IMR-90 (cell line): ENCODE results near the gene RAB9A. TPM values are rescaled to one million over a fixed set of nuclear protein-coding genes. Genes with fewer than 3 reads are reported as not detected.

ENCODE experiments used
- ATAC-seq: fragments of 200-7000 bp; cut with Tn5 transposase; 2 replicates; pipeline ENCODE4 v1.9.1; 2020; ENCODE audit warnings: low read depth, mild to moderate bottlenecking, moderate library complexity
- BruUV-seq: library from RNA; stranded (reverse); fragments of 400-500 nt; replicated peaks from 2 replicates; lab custom pipeline; 2021; lab: Mats Ljungman, UMichigan
- CTCF ChIA-PET: fragments of 300-600 bp; formaldehyde crosslinking; extraction: SDS; loops from one replicate; lab custom pipeline; 2021; ENCODE audit warnings: antibody characterized with exemption; lab: Yijun Ruan, JAX
- POLR2A ChIA-PET: fragments of 300-600 bp; sonication (Branson Sonifier 250); formaldehyde crosslinking; loops from one replicate; lab custom pipeline; 2022; ENCODE audit warnings: antibody characterized with exemption; ENCODE audit not compliant: unreplicated experiment; lab: Charles Lee
- DNase-seq: peaks from one replicate; pipeline ENCODE4 v3.0.0; 2013
- H2AFZ ChIP-seq: replicated peaks from 2 replicates; pipeline ENCODE3; 2013; ENCODE audit warnings: low read length, mild to moderate bottlenecking; ENCODE audit not compliant: poor library complexity
- H2AK5ac ChIP-seq: 2 replicates; pipeline ENCODE4 v1.6.1; 2013; ENCODE audit warnings: low read depth, low read length, inconsistent platforms
- H2AK9ac ChIP-seq: replicated peaks from 2 replicates; pipeline ENCODE3; 2013; ENCODE audit warnings: mild to moderate bottlenecking, low read depth, low read length, moderate library complexity; ENCODE audit not compliant: poor library complexity
- H2BK120ac ChIP-seq: 2 replicates; pipeline ENCODE4 v1.6.1; 2013; ENCODE audit warnings: low read depth, low read length, inconsistent platforms
- H2BK15ac ChIP-seq: 3 replicates; pipeline ENCODE4 v1.6.1; 2013; ENCODE audit warnings: low read depth, low read length, inconsistent platforms
- H2BK20ac ChIP-seq: 2 replicates; pipeline ENCODE4 v1.6.1; 2013; ENCODE audit warnings: low read depth, mild to moderate bottlenecking, inconsistent platforms, low read length, moderate library complexity
- H2BK5ac ChIP-seq: 2 replicates; pipeline ENCODE4 v1.6.1; 2013; ENCODE audit warnings: mild to moderate bottlenecking, low read depth, low read length, inconsistent platforms; ENCODE audit not compliant: poor library complexity, severe bottlenecking
- H3K14ac ChIP-seq: replicated peaks from 2 replicates; pipeline ENCODE4 v1.6.1; 2013; ENCODE audit warnings: low read depth, low read length, inconsistent platforms
- H3K18ac ChIP-seq: 2 replicates; pipeline ENCODE4 v1.6.1; 2013; ENCODE audit warnings: low read depth, low read length, control low read depth
- H3K23ac ChIP-seq: 2 replicates; pipeline ENCODE4 v1.6.1; 2013; ENCODE audit warnings: low read depth, low read length, inconsistent platforms
- H3K27ac ChIP-seq: 2 replicates; pipeline ENCODE4 v1.5.1; 2013; ENCODE audit warnings: mild to moderate bottlenecking, control low read depth, low read length; ENCODE audit not compliant: insufficient read depth
- H3K27me3 ChIP-seq: 2 replicates; pipeline ENCODE4 v1.6.1; 2013; ENCODE audit warnings: low read length; ENCODE audit not compliant: control insufficient read depth, insufficient read depth
- H3K36me3 ChIP-seq: 2 replicates; pipeline ENCODE4 v1.6.1; 2013; ENCODE audit warnings: low read length, mixed read lengths; ENCODE audit not compliant: control insufficient read depth, insufficient read depth
- H3K4ac ChIP-seq: 2 replicates; pipeline ENCODE4 v1.6.1; 2013; ENCODE audit warnings: low read depth, low read length, inconsistent platforms
- H3K4me1 ChIP-seq: 2 replicates; pipeline ENCODE4 v1.6.1; 2013; ENCODE audit warnings: low read length, mixed read lengths; ENCODE audit not compliant: control insufficient read depth, insufficient read depth
- H3K4me2 ChIP-seq: 2 replicates; pipeline ENCODE4 v1.6.1; 2013; ENCODE audit warnings: low read depth, mild to moderate bottlenecking, control low read depth, low read length, moderate library complexity
- H3K4me3 ChIP-seq: 2 replicates; pipeline ENCODE4 v1.5.1; 2013; ENCODE audit warnings: low read depth, mild to moderate bottlenecking, control low read depth, low read length, moderate library complexity; ENCODE audit not compliant: insufficient read depth
- H3K56ac ChIP-seq: 2 replicates; pipeline ENCODE4 v1.6.1; 2013; ENCODE audit warnings: low read length, inconsistent platforms; ENCODE audit not compliant: insufficient read depth; ENCODE audit errors: extremely low read depth
- H3K79me1 ChIP-seq, 2 experiments: 2 replicates each; pipeline ENCODE4 v1.6.1; 2013; ENCODE audit warnings: low read length in 2 of 2, inconsistent platforms in 1 of 2, low read depth in 1 of 2
- H3K9ac ChIP-seq: 2 replicates; pipeline ENCODE4 v1.6.1; 2013; ENCODE audit warnings: low read depth, low read length, control low read depth
- H3K9me1 ChIP-seq: 2 replicates; pipeline ENCODE4 v1.6.1; 2013; ENCODE audit warnings: low read length, inconsistent platforms; ENCODE audit not compliant: insufficient read depth
- H3K9me3 ChIP-seq: 2 replicates; pipeline ENCODE4 v1.6.1; 2013; ENCODE audit warnings: low read length; ENCODE audit not compliant: control insufficient read depth, insufficient read depth
- H4K20me1 ChIP-seq: 2 replicates; pipeline ENCODE4 v1.6.1; 2013; ENCODE audit warnings: low read length, inconsistent platforms; ENCODE audit not compliant: insufficient read depth
- H4K5ac ChIP-seq: 2 replicates; pipeline ENCODE4 v1.6.1; 2013; ENCODE audit warnings: mild to moderate bottlenecking, low read depth, low read length, control low read depth
- H4K8ac ChIP-seq, 2 experiments: 2 replicates each; pipeline ENCODE4 v1.6.1; 2013; ENCODE audit warnings: low read depth in 2 of 2, low read length in 2 of 2, control low read depth in 1 of 2, inconsistent platforms in 1 of 2
- H4K91ac ChIP-seq: 2 replicates; pipeline ENCODE4 v1.6.1; 2013; ENCODE audit warnings: low read depth, low read length, inconsistent platforms; ENCODE audit not compliant: insufficient read depth
- BHLHE40 ChIP-seq: fragments of 150-350 bp; IDR thresholded peaks from 2 replicates; pipeline ENCODE4 v1.6.1; 2016; ENCODE audit warnings: mild to moderate bottlenecking, low read depth, low read length
- CEBPB ChIP-seq: IDR thresholded peaks from 2 replicates; pipeline ENCODE4 v1.6.1; 2012; ENCODE audit warnings: low read depth, low read length, improper control_type of control experiment
- CHD1 ChIP-seq: IDR thresholded peaks from 2 replicates; pipeline ENCODE4 v1.6.1; 2012; ENCODE audit warnings: low read depth, low read length, improper control_type of control experiment
- CTCF ChIP-seq: conservative IDR thresholded peaks from 2 replicates; pipeline ENCODE4 v1.5.1; 2012; ENCODE audit warnings: mild to moderate bottlenecking, low read depth, low read length, improper control_type of control experiment
- ELK1 ChIP-seq: fragments of 150-350 bp; IDR thresholded peaks from 2 replicates; pipeline ENCODE4 v1.6.1; 2016; ENCODE audit warnings: low read depth, mild to moderate bottlenecking, low read length, moderate library complexity, borderline replicate concordance
- FOS ChIP-seq: fragments of 150-350 bp; IDR thresholded peaks from 2 replicates; pipeline ENCODE4 v1.6.1; 2016; ENCODE audit warnings: low read depth, low read length
- MAFK ChIP-seq: IDR thresholded peaks from 2 replicates; pipeline ENCODE4 v1.6.1; 2012; ENCODE audit warnings: low read depth, low read length, improper control_type of control experiment
- MXI1 ChIP-seq: IDR thresholded peaks from 2 replicates; pipeline ENCODE4 v1.6.1; 2012; ENCODE audit warnings: low read depth, mild to moderate bottlenecking, low read length, moderate library complexity, borderline replicate concordance
- NFE2L2 ChIP-seq: fragments of 150-350 bp; IDR thresholded peaks from 2 replicates; pipeline ENCODE4 v1.6.1; 2016; ENCODE audit warnings: low read depth, mild to moderate bottlenecking, low read length
- POLR2A ChIP-seq: IDR thresholded peaks from 2 replicates; pipeline ENCODE4 v1.6.1; 2012; ENCODE audit warnings: mild to moderate bottlenecking, low read depth, low read length
- RAD21 ChIP-seq: IDR thresholded peaks from 2 replicates; pipeline ENCODE4 v1.6.1; 2012; ENCODE audit warnings: low read length, improper control_type of control experiment
- RFX5 ChIP-seq: IDR thresholded peaks from 2 replicates; pipeline ENCODE4 v1.8.0; 2012; ENCODE audit warnings: low read depth, mild to moderate bottlenecking, low read length, moderate library complexity
- SMC3 ChIP-seq: fragments of 150-350 bp; IDR thresholded peaks from 2 replicates; pipeline ENCODE4 v1.6.1; 2016; ENCODE audit warnings: low read depth, mild to moderate bottlenecking, antibody characterized with exemption, low read length, moderate library complexity
- USF2 ChIP-seq: fragments of 150-350 bp; IDR thresholded peaks from 2 replicates; pipeline ENCODE4 v1.6.1; 2017; ENCODE audit warnings: mild to moderate bottlenecking, antibody characterized with exemption, low read length, low read depth
- WGBS, 2 experiments: methylation state at CpG; one replicate each; pipeline versions ENCODE4 v1.1.5 to v1.1.7; 2013; ENCODE audit warnings: missing lambda C conversion rate in 2 of 2; ENCODE audit not compliant: insufficient read length in 1 of 2; ENCODE audit errors: extremely low coverage in 2 of 2; 5-methylcytosine and 5-hydroxymethylcytosine counted together
- dilution Hi-C: fragments of 300-500 bp; cut with HindIII; formaldehyde crosslinking; loops from one replicate; pipeline ENCODE4 v1.14.3; 2018; ENCODE audit warnings: low sequenced_read_pairs; ENCODE audit not compliant: unreplicated experiment
- in situ Hi-C: fragments of 300-500 bp; cut with MboI; formaldehyde crosslinking; loops from 3 replicates; pipeline ENCODE4 v1.14.3; 2019; ENCODE audit warnings: low sequenced_read_pairs, inconsistent platforms, mixed read lengths
- intact Hi-C: fragments of 100-400 bp; cut with micrococcal nuclease; formaldehyde crosslinking; loops from 2 replicates; pipeline ENCODE4 v1.10.0; 2022
- polyA plus RNA-seq, 3 experiments: library from polyadenylated mRNA; depleted of rRNA; stranded (reverse); fragments of >200 nt; gene quantifications; 2 replicates each; pipeline ENCODE4 v1.2.3, GENCODE V29; 2012; ENCODE audit warnings: low replicate concordance in 1 of 3
- total RNA-seq: library from RNA; depleted of rRNA; stranded (reverse); fragments of >200 nt; gene quantifications from 2 replicates; pipeline ENCODE4 v1.2.3, GENCODE V29; 2012

RAB9A gene
- total and polyA plus RNA-seq, 2 of the 4 experiments (the other 2 are of a cell fraction) = 15.8 to 22.3 TPM

- Histone ChIP-seq H3K4ac (no peak overlapping the region), H3K27ac (no peak overlapping the region), H3K9ac (peak overlapping the region; percentile 50; the same call in 1 of the 2 replicates), H2BK20ac (no peak overlapping the region), H2AFZ (peak overlapping the region; percentile 96), H4K20me1 (peaks cover 15% of the 10 kb centered on the region; the same call in 1 of the 2 replicates), H4K5ac (no peak overlapping the region; the same call in 1 of the 2 replicates), H3K18ac (no peak overlapping the region), H2BK120ac (no peak overlapping the region), H2BK5ac (peak overlapping the region; percentile 40), H2AK9ac (no peak overlapping the region), H3K14ac (no peak overlapping the region), H2AK5ac (no peak overlapping the region), H3K23ac (no peak overlapping the region), H3K4me2 (peak overlapping the region; percentile 88), H4K8ac (no peak overlapping the region; a peak in 1 of 4 replicates), H3K79me1 (peaks cover 18 to 30% of the 10 kb centered on the region in 2 experiments; a peak in 3 of 4 replicates), H4K91ac (no peak overlapping the region), H2BK15ac (no peak overlapping the region), H3K27me3 (peaks cover 7% of the 10 kb centered on the region), H3K4me3 (peak overlapping the region; percentile 86), H3K36me3 (no peaks in the 10 kb centered on the region; the same call in 1 of the 2 replicates), H3K9me1 (0 out of 2 replicates have a peak, but pooled peaks cover 3% of the 10 kb centered on the region), H3K56ac (no peak overlapping the region), H3K9me3 (no peaks in the 10 kb centered on the region), H3K4me1 (peaks cover 2% of the 10 kb centered on the region)
- CTCF ChIA-PET = interaction anchor here (1.0 kb wide), 1 partner anchor 9 kb away, joined by 3 read pairs; no protein-coding TSS in a partner anchor
- POLR2A ChIA-PET = interaction anchor here (0.6 kb wide), 1 partner anchor 34 kb away, joined by 3 read pairs; no protein-coding TSS in a partner anchor
- intact Hi-C loops (loop anchor here (2.0 kb wide), 2 partner anchors 30 to 32 kb away; no protein-coding TSS in a partner anchor), dilution Hi-C loops (no loop called here), in situ Hi-C loops (no loop called here)
- ATAC-seq (0 out of 2 replicates have a peak, but pooled peaks have one; percentile 2), DNase-seq (no peak)
- no TSS peak for BruUV-seq
- TF ChIP-seq USF2 (no peak), ELK1 (no peak), NFE2L2 (no peak), CEBPB (no peak), RAD21 (no peak), BHLHE40 (no peak), SMC3 (no peak), FOS (no peak), CTCF (no peak), POLR2A (no peak), MXI1 (no peak), MAFK (no peak), RFX5 (no peak), CHD1 (no peak)
- WGBS, 2 experiments = 7% methylated on average over 9 of the region's 13 CpGs; no CpG with 5 or more reads in 1 of the 2 experiments
These were observed 457 bp upstream of the RAB9A start for GRCh38 chrX:13688384-13688957.
